Stimulated activated CD8-positive, alpha-beta memory T cell treated with anti-CD3 and anti-CD28 coated beads, Interleukin-15, amount 100 ng/mL, for 4 hours (primary cell): ENCODE results near the gene FGR.
"Not testable (repeated sequence)": the region's sequence is repeated elsewhere in the genome, so short reads cannot be mapped to it uniquely, and the experiment has no call there.

Experiments
- DNase-seq, 2 donors: peaks; one replicate each; pipeline ENCODE4 v3.0.0-alpha.2; 2020; ENCODE audit warnings: low read depth in 2 of 2

The FGR gene

GRCh38 chr1:27634985-27635367 is at the start of gene FGR:
TSS of gene FGR (minus strand) at chr1:27635185. CDS start at chr1:27623916, 11,269 bp downstream.
- no peak for DNase-seq

GRCh38 chr1:27684176-27684575 is 49.2 kb upstream of the FGR start:
- DNase-seq = no peak

- DNase-seq = no peak
Observed at GRCh38 chr1:27682351-27682944, 47.5 kb upstream of the FGR start.

GRCh38 chr1:27681580-27681979 is 46.6 kb upstream of the FGR start:
- DNase-seq = not testable (repeated sequence)

- DNase-seq = not testable (repeated sequence)
Observed at GRCh38 chr1:27680225-27680791, 45.3 kb upstream of the FGR start.

GRCh38 chr1:27678747-27679146 is 43.8 kb upstream of the FGR start:
- no peak for DNase-seq

GRCh38 chr1:27676410-27676809 is 41.4 kb upstream of the FGR start:
- DNase-seq = no peak

- no peak for DNase-seq
Observed at GRCh38 chr1:27672750-27673112, 37.7 kb upstream of the FGR start.

- DNase-seq = peak; percentile 55 to 71
Observed at GRCh38 chr1:27671964-27672749, 37.2 kb upstream of the FGR start, which contains the start of gene IFI6. TSS of gene IFI6 (minus strand) at chr1:27672192. CDS start at chr1:27669314, 2,878 bp downstream.

- no peak for DNase-seq
Observed at GRCh38 chr1:27669876-27670275, 34.9 kb upstream of the FGR start.

GRCh38 chr1:27668808-27669723 is 34.1 kb upstream of the FGR start:
- peak; percentile 67 to 68 for DNase-seq

GRCh38 chr1:27668121-27668807 is 33.3 kb upstream of the FGR start:
- DNase-seq = no peak

- no peak for DNase-seq
Observed at GRCh38 chr1:27666791-27667254, 31.8 kb upstream of the FGR start.

GRCh38 chr1:27666294-27666693 is 31.3 kb upstream of the FGR start:
- no peak for DNase-seq

- no peak for DNase-seq
Observed at GRCh38 chr1:27665016-27665651, 30.1 kb upstream of the FGR start.

GRCh38 chr1:27664291-27664690 is 29.3 kb upstream of the FGR start:
- no peak for DNase-seq

- peak; percentile 69 to 76 for DNase-seq
Observed at GRCh38 chr1:27662707-27663393, 27.9 kb upstream of the FGR start.

GRCh38 chr1:27662261-27662660 is 27.3 kb upstream of the FGR start:
- DNase-seq = no peak

- no peak for DNase-seq
Observed at GRCh38 chr1:27661412-27662075, 26.6 kb upstream of the FGR start.
